Heart left ventricle (tissue), 13 donors: Measurements from ENCODE around the gene ENOX2.

Source experiments
- CTCF ChIP-seq, 12 donors: fragments of 200-600 bp; sonication (generic) in 4 of 12; IDR thresholded peaks; one replicate each; pipeline versions ENCODE4 v1.5.0 to v1.8.0; 2018 to 2022; ENCODE audit warnings: antibody characterized with exemption in 12 of 12, mild to moderate bottlenecking in 5 of 12
- POLR2A ChIP-seq, 2 donors: fragments of 450-650 bp; IDR thresholded peaks; one replicate each; pipeline ENCODE4 v1.6.1; 2017; ENCODE audit warnings: antibody characterized with exemption in 2 of 2, mild to moderate bottlenecking in 2 of 2, moderate library complexity in 2 of 2
- donor health status: ischemic (EF 13 %, LVEDD 7.1; RV severe dilation, severe dysfunction).
- donor health status: DM: no; HTN: yes; CAD: no.
- donor health status: DM: no; HTN: no; CAD: no.
- donor health status: ischemic (EF 25% LVEDD 6.9; RV normal size, moderate dysfunction).
- donor health status: ischemic (EF 25% LVEDD 5.7; RV mildly dilated, moderate dysfunction).
- donor health status: ischemic (EF 35%, LVEDD 5.7; RV mildly dilated, moderate dysfunction).
- donor health status: nonischemic (EF 11% LVEDD 7.7; RV severe dilation, severe dysfunction).
- donor health status: DM: yes; HTN: yes; CAD: no.
- donor health status: PGD.
- donor health status: ischemic (EF 29% LVEDD 5.4; RV normal size, mild dysfunction).
- donor health status: nonischemic (EF 23%, LVEDD 6.1; RV moderate dilation, normal function).

GRCh38 chrX:130705591-130705990 lies 197.4 kb downstream of the ENOX2 start:
- TF ChIP-seq CTCF (IDR thresholded peaks at IDR 0.05) (no peak), POLR2A (IDR thresholded peaks at IDR 0.05) (no peak)
